HG03558 (cell line): ENCODE data around the gene MTUS2.
"Not testable (repeated sequence)": the region's sequence is repeated elsewhere in the genome, so short reads cannot be mapped to it uniquely, and the experiment has no call there.

ENCODE experiments used
- ATAC-seq: cut with Tn5 transposase; IDR thresholded peaks from one replicate; pipeline ENCODE4 v1.9.1; 2021; ENCODE audit warnings: moderate number of reproducible peaks; ENCODE audit not compliant: unreplicated experiment; ENCODE audit errors: extremely low read depth

The MTUS2 gene

DNA sequence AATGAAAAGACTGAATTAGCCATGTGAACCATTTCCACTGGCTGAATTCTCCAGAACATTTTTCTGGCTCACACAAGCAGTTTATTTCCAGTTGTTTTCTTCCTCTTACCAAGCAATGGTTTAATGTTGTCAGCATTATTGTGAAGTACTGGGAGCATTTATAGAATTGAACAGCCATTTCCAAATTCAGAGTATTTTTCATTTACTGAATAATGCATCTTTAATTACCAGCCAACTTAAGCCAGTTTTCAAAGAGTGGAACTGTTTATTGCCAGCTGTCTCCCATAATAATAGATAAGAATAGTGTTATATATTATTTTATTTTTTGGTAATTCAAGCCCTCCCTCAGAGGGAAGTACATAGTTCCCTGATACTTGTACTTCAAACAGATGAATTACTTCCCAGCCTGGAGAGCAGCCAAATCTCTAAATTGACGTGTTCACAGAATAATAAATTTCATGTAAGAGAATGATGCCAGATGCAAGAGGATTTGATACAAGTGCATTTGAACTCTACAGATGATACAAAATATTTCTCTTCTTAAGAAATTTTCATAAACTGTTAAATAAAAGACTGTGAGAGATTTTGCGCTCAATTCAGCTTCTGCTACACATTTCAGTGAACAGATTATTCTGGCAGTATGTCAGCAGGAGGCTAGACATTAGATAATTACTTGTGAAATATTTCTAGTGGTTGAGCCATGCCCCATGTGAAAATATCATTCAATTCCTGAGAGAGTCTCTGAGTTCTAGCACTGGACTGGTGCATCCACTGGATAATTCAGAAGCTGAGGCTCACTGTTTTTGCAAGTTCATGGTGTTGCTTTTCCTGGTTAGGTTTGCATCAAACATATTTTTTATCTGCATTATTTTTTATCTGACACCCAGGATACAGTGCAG lies 459.5 kb downstream of the MTUS2 start:
- no peak for ATAC-seq

GRCh38 chr13:29281932-29282495 lies 461.9 kb downstream of the MTUS2 start:
- ATAC-seq, result no peak

- no peak for ATAC-seq
These were observed 464.6 kb downstream of the MTUS2 start for GRCh38 chr13:29284726-29285125.

GRCh38 chr13:29287237-29287636 lies 467.1 kb downstream of the MTUS2 start:
- no peak for ATAC-seq

GRCh38 chr13:29292045-29292444 lies 471.9 kb downstream of the MTUS2 start:
- no peak for ATAC-seq

DNA sequence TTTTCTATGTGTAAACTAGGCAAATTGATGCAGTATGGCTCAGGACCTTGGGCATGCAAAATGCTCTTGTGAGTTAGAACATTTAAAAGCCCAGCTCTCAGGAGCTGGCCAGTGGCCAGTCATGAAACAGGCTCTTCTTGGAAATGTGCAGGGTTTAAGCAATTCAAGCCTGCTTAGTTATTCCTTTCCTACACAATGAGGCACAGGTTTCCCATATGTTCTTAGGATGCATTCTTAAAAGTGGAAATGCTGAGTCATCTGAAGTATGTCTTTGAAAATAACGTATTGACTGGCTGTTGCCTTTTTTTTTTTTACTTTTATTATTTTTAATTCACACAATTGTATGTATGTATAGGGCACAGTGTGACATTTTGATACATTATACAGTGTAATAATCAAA lies 474.7 kb downstream of the MTUS2 start:
- no peak for ATAC-seq

- no peak for ATAC-seq
These were observed 480.9 kb downstream of the MTUS2 start for GRCh38 chr13:29301027-29301426.

DNA sequence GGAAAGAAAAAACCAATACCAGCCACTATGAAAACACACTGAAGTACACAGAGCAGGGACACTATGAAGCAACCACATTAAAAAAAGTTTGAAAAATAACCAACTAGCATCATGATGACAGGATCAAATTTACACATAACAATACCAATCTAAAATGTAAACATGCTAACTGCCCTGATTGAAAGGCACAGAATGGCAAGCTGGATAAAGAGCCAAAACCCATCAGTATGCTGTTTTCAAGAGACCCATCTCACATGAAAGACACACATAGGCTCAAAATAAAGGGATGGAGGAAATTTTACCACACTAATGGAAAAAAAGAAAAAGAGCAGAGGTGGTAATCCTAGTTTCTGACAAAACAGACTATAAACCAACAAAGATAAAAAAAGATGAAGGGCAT lies 484.0 kb downstream of the MTUS2 start:
- no peak for ATAC-seq

DNA sequence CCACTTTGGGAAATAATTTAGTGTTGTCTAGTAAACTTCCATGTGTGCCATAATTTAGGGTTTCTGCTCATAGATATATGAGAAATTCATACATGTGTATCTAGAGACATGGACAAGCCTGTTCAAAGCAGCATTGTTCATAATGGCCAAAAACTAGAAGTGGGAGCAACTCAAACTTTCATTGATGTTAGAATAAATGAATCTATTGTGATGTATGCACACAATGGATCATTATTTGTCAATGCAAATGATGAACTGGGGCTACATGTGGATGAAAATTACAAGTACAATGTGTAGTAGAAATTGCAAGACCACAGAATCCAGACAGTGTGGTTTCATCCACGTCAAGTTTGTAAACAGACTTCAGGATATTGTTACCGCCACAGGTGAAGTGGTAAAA lies 490.7 kb downstream of the MTUS2 start:
- ATAC-seq, result no peak

GRCh38 chr13:29315847-29316246 lies 495.7 kb downstream of the MTUS2 start:
- no peak for ATAC-seq

GRCh38 chr13:29317828-29318227 lies 497.7 kb downstream of the MTUS2 start:
- no peak for ATAC-seq

DNA sequence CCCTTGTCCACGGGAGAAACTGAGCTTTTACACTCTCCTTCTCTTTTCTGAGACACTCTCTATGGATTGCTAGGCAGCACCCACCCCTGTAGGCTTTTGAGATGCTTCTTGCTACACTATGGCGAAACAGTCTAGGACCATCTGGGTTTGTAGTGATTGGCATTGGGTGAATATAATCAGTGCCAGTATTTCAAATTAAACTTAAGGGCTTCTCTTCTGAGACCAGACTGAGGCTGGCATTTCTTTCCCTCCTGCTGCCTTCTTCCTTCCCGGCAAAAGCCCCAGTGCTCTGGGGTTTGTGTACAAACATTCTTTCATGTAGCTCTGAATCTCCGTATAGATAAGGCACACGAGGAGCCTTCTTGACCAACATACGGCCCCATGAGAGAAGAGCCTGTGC lies 498.6 kb downstream of the MTUS2 start:
- no peak for ATAC-seq

GRCh38 chr13:29319451-29319850 lies 499.3 kb downstream of the MTUS2 start:
- no peak for ATAC-seq

- no peak for ATAC-seq
These were observed 503.8 kb downstream of the MTUS2 start for GRCh38 chr13:29323954-29324353.

DNA sequence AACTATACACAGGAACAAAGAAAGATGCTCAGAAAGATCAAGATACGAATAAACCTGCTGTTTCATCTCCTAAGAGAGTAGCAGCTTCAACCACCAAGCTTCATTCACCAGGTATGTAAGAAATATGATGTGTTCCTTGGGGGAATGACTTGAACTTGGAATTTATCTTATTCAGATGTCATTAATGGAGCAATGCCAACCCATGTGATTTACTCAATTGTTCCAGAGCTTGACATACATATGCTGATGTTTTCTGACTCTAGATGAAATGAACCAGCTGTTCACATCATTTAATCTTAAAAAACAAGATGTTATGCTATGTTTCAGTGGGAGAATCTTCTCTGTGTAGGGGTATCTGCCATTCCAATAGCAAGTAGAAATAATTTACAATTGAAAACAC lies 504.5 kb downstream of the MTUS2 start:
- no peak for ATAC-seq

DNA sequence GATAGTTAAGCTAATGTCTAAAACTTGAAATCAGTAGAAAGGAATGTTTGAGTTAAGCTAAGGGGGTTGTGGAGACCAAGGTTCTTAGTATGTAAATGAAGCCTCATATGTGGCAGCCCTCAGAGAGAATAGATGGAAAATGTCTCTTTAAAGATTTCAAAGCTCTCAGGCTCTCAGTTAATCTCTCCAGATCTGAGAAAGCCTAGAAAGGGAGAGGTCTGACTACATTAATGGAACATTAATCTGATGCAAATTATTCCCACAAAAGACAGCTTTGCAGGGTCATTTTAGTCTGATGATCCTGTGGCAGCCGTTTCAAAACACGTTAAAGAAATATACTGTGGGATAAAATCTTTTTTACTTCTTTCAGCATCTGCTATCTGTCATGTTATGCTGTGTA lies 508.4 kb downstream of the MTUS2 start:
- no peak for ATAC-seq

GRCh38 chr13:29336356-29336755 lies 516.2 kb downstream of the MTUS2 start:
- no peak for ATAC-seq

DNA sequence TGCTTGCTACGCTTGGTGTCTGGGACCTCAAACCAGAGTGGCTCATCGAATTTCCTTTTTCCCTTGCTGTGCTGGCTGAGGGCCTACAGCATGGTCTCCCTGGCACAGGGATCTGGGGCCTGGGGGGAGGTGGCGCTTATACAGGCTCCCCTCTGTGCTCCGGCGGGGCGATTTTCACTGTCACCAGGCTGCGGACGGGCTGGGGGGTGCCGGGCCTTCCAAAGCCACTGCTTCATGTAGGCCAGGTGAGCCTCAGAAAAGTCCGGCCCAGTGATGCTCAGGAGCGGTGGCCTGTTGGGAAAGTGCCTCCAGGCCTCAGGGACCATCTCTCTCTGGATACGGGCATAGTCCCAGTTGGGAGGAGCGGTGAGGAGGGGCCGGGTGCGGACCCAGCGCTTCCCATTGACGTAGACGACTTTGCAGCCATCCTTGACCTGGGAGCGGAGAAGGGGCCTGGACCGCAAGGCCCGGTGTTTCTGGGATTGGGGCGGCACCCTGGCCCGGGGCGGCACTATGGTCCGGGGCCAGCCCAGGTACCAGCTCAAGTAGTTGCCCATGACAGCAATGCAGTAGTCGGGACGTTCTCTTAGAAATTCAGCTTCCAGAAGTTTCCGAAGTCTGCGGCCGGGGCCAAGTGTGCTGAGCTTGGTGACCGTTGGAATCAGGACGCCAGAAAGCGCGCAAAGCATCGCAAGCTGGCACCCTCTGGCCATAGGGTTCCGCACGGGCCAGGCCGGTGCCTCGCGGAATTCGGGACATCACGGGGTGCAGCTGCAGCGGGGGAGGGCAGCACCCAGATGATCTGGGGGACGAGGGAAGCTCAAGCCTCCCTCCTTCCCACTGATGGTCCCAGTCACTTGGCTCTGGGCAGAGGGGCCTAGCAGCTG lies 519.5 kb downstream of the MTUS2 start:
- ATAC-seq, result no peak

DNA sequence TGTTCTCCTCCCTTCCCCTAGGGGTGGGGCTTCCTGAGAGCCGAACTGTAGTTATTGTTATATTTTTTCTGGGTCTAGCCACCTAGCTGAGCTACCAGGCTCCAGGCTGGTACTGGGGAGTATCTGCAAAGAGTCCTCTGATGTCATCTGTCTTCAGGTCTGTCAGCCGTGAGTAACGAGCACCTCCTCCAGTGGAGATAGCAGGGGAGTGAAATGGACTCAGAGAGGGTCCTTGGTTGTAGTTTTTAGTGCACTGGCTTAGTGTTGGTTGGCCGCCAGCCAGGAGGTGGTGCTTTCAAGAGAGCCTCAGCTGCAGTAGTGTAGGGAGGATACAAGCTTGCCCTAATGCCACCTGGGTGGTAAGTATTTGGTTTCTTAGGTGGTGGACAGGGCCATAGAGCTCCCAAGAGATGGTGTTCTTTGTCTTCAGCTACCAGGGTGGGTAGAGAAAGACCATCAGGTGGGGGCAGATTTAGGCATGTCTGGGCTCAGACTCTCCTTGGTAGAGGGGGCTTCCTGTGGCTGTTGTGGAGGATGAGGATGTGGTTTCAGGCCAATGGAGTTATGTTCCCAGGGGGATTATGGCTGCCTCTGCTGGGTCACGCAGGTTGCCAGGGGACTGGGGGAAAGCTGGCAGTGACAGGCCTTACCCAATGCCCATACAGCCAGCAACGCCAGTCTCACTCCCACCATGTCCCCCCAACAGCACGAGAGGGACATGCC lies 525.9 kb downstream of the MTUS2 start:
- not testable (repeated sequence) for ATAC-seq

GRCh38 chr13:29355029-29355428 lies 534.9 kb downstream of the MTUS2 start:
- ATAC-seq, result no peak
